HepG2 (cell line): Measurements from ENCODE around the gene PALM. TPM values are rescaled to one million over a fixed set of nuclear protein-coding genes. Genes with fewer than 3 reads are reported as not detected.

Experiments
- CCAR2 ChIP-seq: fragments of 200-400 bp; formaldehyde crosslinking; optimal IDR thresholded peaks from 2 replicates; pipeline ENCODE3; 2018; ENCODE audit warnings: low read depth, mild to moderate bottlenecking, low read length, moderate library complexity
- GATAD1 ChIP-seq: IDR thresholded peaks from 2 replicates; pipeline ENCODE4 v1.6.1; 2016; ENCODE audit warnings: missing genetic modification reagents, missing compliant biosample characterization
- NR2F6 ChIP-seq, 2 experiments: IDR thresholded peaks; 2 replicates each; pipeline ENCODE4 v1.6.1; 2016; ENCODE audit warnings: antibody characterized with exemption in 1 of 2, mild to moderate bottlenecking in 1 of 2
- PHF8 ChIP-seq: sonication (generic); formaldehyde crosslinking; IDR thresholded peaks from 2 replicates; pipeline ENCODE4 v1.5.0; 2020; ENCODE audit warnings: missing genetic modification reagents
- PTBP1 ChIP-seq: fragments of 200-400 bp; formaldehyde crosslinking; IDR thresholded peaks from 2 replicates; pipeline ENCODE4 v1.6.1; 2018; ENCODE audit warnings: low read length, low read depth; ENCODE audit not compliant: poor library complexity, severe bottlenecking
- RFXANK ChIP-seq: IDR thresholded peaks from 2 replicates; pipeline ENCODE4 v1.6.1; 2016
- ZNF225 ChIP-seq: sonication (generic); formaldehyde crosslinking; IDR thresholded peaks from 2 replicates; pipeline ENCODE4 v1.4.0; 2020; ENCODE audit warnings: mild to moderate bottlenecking, missing genetic modification reagents
- ZNF264 ChIP-seq: sonication (generic); formaldehyde crosslinking; IDR thresholded peaks from 2 replicates; pipeline ENCODE4 v1.4.0; 2020; ENCODE audit warnings: missing genetic modification reagents
- ZNF547 ChIP-seq: sonication (generic); formaldehyde crosslinking; IDR thresholded peaks from 2 replicates; pipeline ENCODE4 v1.5.1; 2020; ENCODE audit warnings: mild to moderate bottlenecking, missing genetic modification reagents
- ZSCAN21 ChIP-seq: sonication (generic); formaldehyde crosslinking; IDR thresholded peaks from 2 replicates; pipeline ENCODE4 v1.8.0; 2022; ENCODE audit warnings: mild to moderate bottlenecking, missing genetic modification reagents, moderate library complexity, borderline replicate concordance
- polyA plus RNA-seq, 8 experiments: library from polyadenylated mRNA; depleted of rRNA in 3 of 8; stranded (reverse) in 7 of 8; unstranded in 1 of 8; fragments of >200 nt; fragmentation: Illumina TruSeq in 4 of 8; extraction: Trizol in 4 of 8; gene quantifications; 2 replicates each; pipeline versions ENCODE4 v1.2.1 to v1.2.3, GENCODE V29; 2011 to 2016; ENCODE audit warnings: low read depth in 4 of 8, missing spikeins in 1 of 8, mixed read lengths in 1 of 8; ENCODE audit not compliant: insufficient read depth in 1 of 8
- total RNA-seq, 5 experiments: library from RNA; depleted of rRNA; stranded (reverse); fragments of >200 nt; fragmentation: Illumina TruSeq; extraction: Trizol; gene quantifications; 2 replicates each; pipeline ENCODE4 v1.2.3, GENCODE V29; 2016; ENCODE audit warnings: low read depth in 1 of 5
- TF ChIP-seq, protein P1 (sequence below): sonication (generic); formaldehyde crosslinking; IDR thresholded peaks from 2 replicates; pipeline ENCODE4 v1.4.0; 2020; ENCODE audit warnings: missing genetic modification reagents
- TF ChIP-seq, protein P2 (sequence below): sonication (generic); formaldehyde crosslinking; IDR thresholded peaks from 2 replicates; pipeline ENCODE4 v1.4.0; 2020; ENCODE audit warnings: missing genetic modification reagents
- TF ChIP-seq, protein P3 (sequence below): sonication (generic); formaldehyde crosslinking; IDR thresholded peaks from 2 replicates; pipeline ENCODE4 v1.4.0; 2020; ENCODE audit warnings: missing genetic modification reagents; ENCODE audit errors: not compliant biosample characterization
- TF ChIP-seq, protein P4 (sequence below): sonication (generic); formaldehyde crosslinking; IDR thresholded peaks from 2 replicates; pipeline ENCODE4 v1.8.1; 2022; ENCODE audit warnings: low read depth, mild to moderate bottlenecking, missing genetic modification reagents
- TF ChIP-seq, protein P5 (sequence below): sonication (generic); IDR thresholded peaks from 2 replicates; pipeline ENCODE4 v1.6.1; 2016; ENCODE audit warnings: low read depth, borderline replicate concordance
- TF ChIP-seq, protein P6 (sequence below): sonication (generic); formaldehyde crosslinking; conservative IDR thresholded peaks from 2 replicates; pipeline ENCODE4 v1.4.0; 2020; ENCODE audit warnings: missing genetic modification reagents
- TF ChIP-seq, protein P7 (sequence below): sonication (generic); formaldehyde crosslinking; IDR thresholded peaks from 2 replicates; pipeline ENCODE4 v1.5.1; 2020; ENCODE audit warnings: missing genetic modification reagents, mild to moderate bottlenecking, borderline replicate concordance
- TF ChIP-seq, protein P8 (sequence below): sonication (generic); formaldehyde crosslinking; IDR thresholded peaks from 2 replicates; pipeline ENCODE4 v1.4.0; 2020; ENCODE audit warnings: missing genetic modification reagents

PALM gene
- total and polyA plus RNA-seq, 2 of the 13 experiments (the other 11 are each of a cell fraction or from before 2014, with no cell fraction given) = 4.0 to 9.7 TPM

DNA sequence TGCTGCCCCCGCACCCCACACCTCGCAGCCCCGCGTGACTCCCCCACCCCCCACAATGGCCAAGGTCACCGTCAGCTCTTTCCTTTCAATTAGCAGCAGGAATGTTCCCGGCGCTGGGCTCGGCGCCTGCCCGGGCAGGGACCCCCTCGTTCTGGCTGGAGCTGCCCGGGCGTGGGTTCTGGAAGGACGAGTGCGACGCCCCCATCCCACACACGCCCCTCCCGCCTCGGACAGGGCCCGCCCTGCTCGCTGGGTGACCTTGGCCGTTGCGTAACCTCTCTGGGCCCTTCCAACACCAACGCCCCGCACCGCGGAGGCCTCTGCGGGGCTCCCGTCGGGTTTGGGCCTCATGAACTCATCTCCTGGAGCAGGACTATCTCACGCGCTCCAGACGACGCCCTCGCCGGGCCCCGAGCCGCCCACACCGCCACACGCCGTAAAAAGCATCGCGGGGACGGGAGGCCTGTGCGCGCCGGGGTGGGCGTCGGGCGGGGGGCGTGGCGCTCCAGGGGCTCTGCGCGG is 10.3 kb downstream of the PALM start (continued):
- TF ChIP-seq, protein P1, sequence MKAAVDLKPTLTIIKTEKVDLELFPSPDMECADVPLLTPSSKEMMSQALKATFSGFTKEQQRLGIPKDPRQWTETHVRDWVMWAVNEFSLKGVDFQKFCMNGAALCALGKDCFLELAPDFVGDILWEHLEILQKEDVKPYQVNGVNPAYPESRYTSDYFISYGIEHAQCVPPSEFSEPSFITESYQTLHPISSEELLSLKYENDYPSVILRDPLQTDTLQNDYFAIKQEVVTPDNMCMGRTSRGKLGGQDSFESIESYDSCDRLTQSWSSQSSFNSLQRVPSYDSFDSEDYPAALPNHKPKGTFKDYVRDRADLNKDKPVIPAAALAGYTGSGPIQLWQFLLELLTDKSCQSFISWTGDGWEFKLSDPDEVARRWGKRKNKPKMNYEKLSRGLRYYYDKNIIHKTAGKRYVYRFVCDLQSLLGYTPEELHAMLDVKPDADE (CRISPR knock-in tag) = 0 out of 2 replicates have a peak, but pooled peaks have one; percentile 51
- TF ChIP-seq, protein P2, sequence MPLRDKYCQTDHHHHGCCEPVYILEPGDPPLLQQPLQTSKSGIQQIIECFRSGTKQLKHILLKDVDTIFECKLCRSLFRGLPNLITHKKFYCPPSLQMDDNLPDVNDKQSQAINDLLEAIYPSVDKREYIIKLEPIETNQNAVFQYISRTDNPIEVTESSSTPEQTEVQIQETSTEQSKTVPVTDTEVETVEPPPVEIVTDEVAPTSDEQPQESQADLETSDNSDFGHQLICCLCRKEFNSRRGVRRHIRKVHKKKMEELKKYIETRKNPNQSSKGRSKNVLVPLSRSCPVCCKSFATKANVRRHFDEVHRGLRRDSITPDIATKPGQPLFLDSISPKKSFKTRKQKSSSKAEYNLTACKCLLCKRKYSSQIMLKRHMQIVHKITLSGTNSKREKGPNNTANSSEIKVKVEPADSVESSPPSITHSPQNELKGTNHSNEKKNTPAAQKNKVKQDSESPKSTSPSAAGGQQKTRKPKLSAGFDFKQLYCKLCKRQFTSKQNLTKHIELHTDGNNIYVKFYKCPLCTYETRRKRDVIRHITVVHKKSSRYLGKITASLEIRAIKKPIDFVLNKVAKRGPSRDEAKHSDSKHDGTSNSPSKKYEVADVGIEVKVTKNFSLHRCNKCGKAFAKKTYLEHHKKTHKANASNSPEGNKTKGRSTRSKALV = no peak
- TF ChIP-seq, protein P3, sequence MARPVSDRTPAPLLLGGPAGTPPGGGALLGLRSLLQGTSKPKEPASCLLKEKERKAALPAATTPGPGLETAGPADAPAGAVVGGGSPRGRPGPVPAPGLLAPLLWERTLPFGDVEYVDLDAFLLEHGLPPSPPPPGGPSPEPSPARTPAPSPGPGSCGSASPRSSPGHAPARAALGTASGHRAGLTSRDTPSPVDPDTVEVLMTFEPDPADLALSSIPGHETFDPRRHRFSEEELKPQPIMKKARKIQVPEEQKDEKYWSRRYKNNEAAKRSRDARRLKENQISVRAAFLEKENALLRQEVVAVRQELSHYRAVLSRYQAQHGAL (CRISPR knock-in tag) = no peak
- TF ChIP-seq ZNF225 (CRISPR knock-in tag) (no peak), PHF8 (no peak), CCAR2 (no peak), PTBP1 (no peak), ZSCAN21 (peak; percentile 79), RFXANK (CRISPR knock-in tag) (no peak), ZNF547 (no peak; the same call in none of the 2 replicates), ZNF264 (CRISPR knock-in tag) (0 out of 2 replicates have a peak, but pooled peaks have one; percentile 32), NR2F6 (IDR thresholded peaks at IDR 0.05) (no peak), NR2F6 (CRISPR knock-in tag; IDR thresholded peaks at IDR 0.05) (peak; percentile 48; the same call in 1 of the 2 replicates), GATAD1 (CRISPR knock-in tag) (no peak)
- TF ChIP-seq, protein P4, sequence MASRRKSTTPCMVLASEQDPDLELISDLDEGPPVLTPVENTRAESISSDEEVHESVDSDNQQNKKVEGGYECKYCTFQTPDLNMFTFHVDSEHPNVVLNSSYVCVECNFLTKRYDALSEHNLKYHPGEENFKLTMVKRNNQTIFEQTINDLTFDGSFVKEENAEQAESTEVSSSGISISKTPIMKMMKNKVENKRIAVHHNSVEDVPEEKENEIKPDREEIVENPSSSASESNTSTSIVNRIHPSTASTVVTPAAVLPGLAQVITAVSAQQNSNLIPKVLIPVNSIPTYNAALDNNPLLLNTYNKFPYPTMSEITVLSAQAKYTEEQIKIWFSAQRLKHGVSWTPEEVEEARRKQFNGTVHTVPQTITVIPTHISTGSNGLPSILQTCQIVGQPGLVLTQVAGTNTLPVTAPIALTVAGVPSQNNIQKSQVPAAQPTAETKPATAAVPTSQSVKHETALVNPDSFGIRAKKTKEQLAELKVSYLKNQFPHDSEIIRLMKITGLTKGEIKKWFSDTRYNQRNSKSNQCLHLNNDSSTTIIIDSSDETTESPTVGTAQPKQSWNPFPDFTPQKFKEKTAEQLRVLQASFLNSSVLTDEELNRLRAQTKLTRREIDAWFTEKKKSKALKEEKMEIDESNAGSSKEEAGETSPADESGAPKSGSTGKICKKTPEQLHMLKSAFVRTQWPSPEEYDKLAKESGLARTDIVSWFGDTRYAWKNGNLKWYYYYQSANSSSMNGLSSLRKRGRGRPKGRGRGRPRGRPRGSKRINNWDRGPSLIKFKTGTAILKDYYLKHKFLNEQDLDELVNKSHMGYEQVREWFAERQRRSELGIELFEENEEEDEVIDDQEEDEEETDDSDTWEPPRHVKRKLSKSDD (CRISPR knock-in tag) = peak; percentile 68; the same call in 1 of the 2 replicates
- TF ChIP-seq, protein P5, sequence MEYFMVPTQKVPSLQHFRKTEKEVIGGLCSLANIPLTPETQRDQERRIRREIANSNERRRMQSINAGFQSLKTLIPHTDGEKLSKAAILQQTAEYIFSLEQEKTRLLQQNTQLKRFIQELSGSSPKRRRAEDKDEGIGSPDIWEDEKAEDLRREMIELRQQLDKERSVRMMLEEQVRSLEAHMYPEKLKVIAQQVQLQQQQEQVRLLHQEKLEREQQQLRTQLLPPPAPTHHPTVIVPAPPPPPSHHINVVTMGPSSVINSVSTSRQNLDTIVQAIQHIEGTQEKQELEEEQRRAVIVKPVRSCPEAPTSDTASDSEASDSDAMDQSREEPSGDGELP = 0 out of 2 replicates have a peak, but pooled peaks have one; percentile 9
- TF ChIP-seq, protein P6, sequence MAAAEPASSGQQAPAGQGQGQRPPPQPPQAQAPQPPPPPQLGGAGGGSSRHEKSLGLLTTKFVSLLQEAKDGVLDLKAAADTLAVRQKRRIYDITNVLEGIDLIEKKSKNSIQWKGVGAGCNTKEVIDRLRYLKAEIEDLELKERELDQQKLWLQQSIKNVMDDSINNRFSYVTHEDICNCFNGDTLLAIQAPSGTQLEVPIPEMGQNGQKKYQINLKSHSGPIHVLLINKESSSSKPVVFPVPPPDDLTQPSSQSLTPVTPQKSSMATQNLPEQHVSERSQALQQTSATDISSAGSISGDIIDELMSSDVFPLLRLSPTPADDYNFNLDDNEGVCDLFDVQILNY = no peak
- TF ChIP-seq, protein P7, sequence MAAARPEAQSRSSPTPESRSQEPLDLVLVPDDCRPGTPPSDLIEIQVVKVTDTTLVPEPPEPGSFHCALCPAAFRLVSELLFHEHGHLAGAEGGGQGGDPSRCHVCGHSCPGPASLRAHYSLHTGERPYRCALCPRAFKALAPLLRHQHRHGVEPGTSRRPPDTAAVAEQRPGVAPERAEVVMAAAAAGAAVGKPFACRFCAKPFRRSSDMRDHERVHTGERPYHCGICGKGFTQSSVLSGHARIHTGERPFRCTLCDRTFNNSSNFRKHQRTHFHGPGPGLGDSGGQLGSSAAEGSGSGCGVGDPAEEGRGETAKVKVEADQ = peak; percentile 29; the same call in 1 of the 2 replicates
- TF ChIP-seq, protein P8, sequence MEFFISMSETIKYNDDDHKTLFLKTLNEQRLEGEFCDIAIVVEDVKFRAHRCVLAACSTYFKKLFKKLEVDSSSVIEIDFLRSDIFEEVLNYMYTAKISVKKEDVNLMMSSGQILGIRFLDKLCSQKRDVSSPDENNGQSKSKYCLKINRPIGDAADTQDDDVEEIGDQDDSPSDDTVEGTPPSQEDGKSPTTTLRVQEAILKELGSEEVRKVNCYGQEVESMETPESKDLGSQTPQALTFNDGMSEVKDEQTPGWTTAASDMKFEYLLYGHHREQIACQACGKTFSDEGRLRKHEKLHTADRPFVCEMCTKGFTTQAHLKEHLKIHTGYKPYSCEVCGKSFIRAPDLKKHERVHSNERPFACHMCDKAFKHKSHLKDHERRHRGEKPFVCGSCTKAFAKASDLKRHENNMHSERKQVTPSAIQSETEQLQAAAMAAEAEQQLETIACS (CRISPR knock-in tag) = 0 out of 2 replicates have a peak, but pooled peaks have one; percentile 27
